GM12878 (cell line): ENCODE data around the gene FHOD3. TPM values are rescaled to one million over a fixed set of nuclear protein-coding genes. Genes with fewer than 3 reads are reported as not detected.

ENCODE experiments used
- ATAC-seq: fragments of 200-7000 bp; cut with Tn5 transposase; 3 replicates; pipeline ENCODE4 v1.9.1; 2020; ENCODE audit warnings: mild to moderate bottlenecking, moderate library complexity
- BruUV-seq: library from RNA; stranded (reverse); fragments of 400-500 nt; replicated peaks from 2 replicates; lab custom pipeline; 2021; lab: Mats Ljungman, UMichigan
- CTCF ChIA-PET: fragments of 300-600 bp; sonication (Branson Sonifier 250); formaldehyde crosslinking; extraction: SDS; loops from one replicate; lab custom pipeline; 2021; ENCODE audit warnings: inconsistent platforms; lab: Yijun Ruan, JAX
- POLR2A ChIA-PET: fragments of 350-600 bp; formaldehyde crosslinking; extraction: SDS; loops from one replicate; lab custom pipeline; 2021; ENCODE audit warnings: inconsistent platforms; lab: Charles Lee
- RAD21 ChIA-PET: fragments of 300-600 bp; sonication (Branson Sonifier 250); formaldehyde crosslinking; loops from one replicate; lab custom pipeline; 2023; ENCODE audit warnings: antibody characterized with exemption; ENCODE audit not compliant: unreplicated experiment; lab: Charles Lee
- SMC1A ChIA-PET: fragments of 300-600 bp; sonication (Branson Sonifier 250); formaldehyde crosslinking; loops from one replicate; lab custom pipeline; 2023; ENCODE audit not compliant: unreplicated experiment, uncharacterized antibody; lab: Charles Lee
- DNase-seq: peaks from one replicate; pipeline ENCODE4 v3.0.0-alpha.2; 2011; ENCODE audit warnings: low read depth, low spot score
- FAIRE-seq: peaks from 3 replicates; lab custom pipeline; 2011; peaks lifted over from hg19 to GRCh38; lab: Jason Lieb, UNC
- H2AFZ ChIP-seq: 2 replicates; pipeline ENCODE4 v1.6.0; 2011; ENCODE audit warnings: low read depth, low read length, control low read depth; ENCODE audit not compliant: control insufficient read depth
- H3K27ac ChIP-seq: 2 replicates; pipeline ENCODE4 v1.5.1; 2011; ENCODE audit warnings: control low read depth; ENCODE audit not compliant: control insufficient read depth, insufficient read depth
- H3K27me3 ChIP-seq, 2 experiments: replicated peaks in 1 of 2; 2 replicates each; pipeline versions ENCODE4 v1.6.0 to v1.6.1; 2011; ENCODE audit warnings: low read length in 1 of 2; ENCODE audit not compliant: control insufficient read depth in 2 of 2, insufficient read depth in 2 of 2
- H3K36me3 ChIP-seq, 2 experiments: 2 replicates each; pipeline ENCODE4 v1.5.1; 2011; ENCODE audit warnings: low read length in 1 of 2; ENCODE audit not compliant: control insufficient read depth in 2 of 2, insufficient read depth in 2 of 2
- H3K4me1 ChIP-seq: 2 replicates; pipeline ENCODE4 v1.6.1; 2011; ENCODE audit warnings: mild to moderate bottlenecking, low read length, moderate library complexity, mixed read lengths; ENCODE audit not compliant: control insufficient read depth, insufficient read depth
- H3K4me2 ChIP-seq: 2 replicates; pipeline ENCODE4 v1.6.0; 2011; ENCODE audit warnings: control low read depth; ENCODE audit not compliant: control insufficient read depth, insufficient read depth
- H3K4me3 ChIP-seq: fragments of 200-600 bp; sonication (generic); 2 replicates; pipeline ENCODE4 v1.5.1; 2016
- H3K79me2 ChIP-seq: 2 replicates; pipeline ENCODE4 v1.6.0; 2011; ENCODE audit warnings: low read length; ENCODE audit not compliant: control insufficient read depth, insufficient read depth
- H3K9ac ChIP-seq: 2 replicates; pipeline ENCODE4 v1.8.0; 2011; ENCODE audit warnings: low read length, control low read depth, mixed read lengths; ENCODE audit not compliant: control insufficient read depth, insufficient read depth
- H3K9me3 ChIP-seq: replicated peaks from 3 replicates; pipeline ENCODE4 v1.5.1; 2011; ENCODE audit warnings: mild to moderate bottlenecking, low read length; ENCODE audit not compliant: control insufficient read depth, insufficient read depth
- H4K20me1 ChIP-seq: 2 replicates; pipeline ENCODE4 v1.6.0; 2011; ENCODE audit not compliant: control insufficient read depth, insufficient read depth
- BHLHE40 ChIP-seq, 2 experiments: fragments of 450-650 bp in 1 of 2; IDR thresholded peaks; 2 replicates each; pipeline ENCODE4 v1.6.1; 2011 to 2017; ENCODE audit warnings: low read depth in 2 of 2, borderline replicate concordance in 1 of 2, improper control_type of control experiment in 1 of 2, low read length in 1 of 2, mild to moderate bottlenecking in 1 of 2
- CHD2 ChIP-seq: IDR thresholded peaks from 2 replicates; pipeline ENCODE4 v1.6.1; 2011; ENCODE audit warnings: low read depth, low read length, improper control_type of control experiment, borderline replicate concordance
- EP300 ChIP-seq, 2 experiments: fragments of 150-350 bp in 1 of 2; IDR thresholded peaks; 2 replicates each; pipeline ENCODE4 v1.6.1; 2011 to 2012; ENCODE audit warnings: low read depth in 2 of 2, low read length in 2 of 2, borderline replicate concordance in 1 of 2, improper control_type of control experiment in 1 of 2, inconsistent platforms in 1 of 2; ENCODE audit not compliant: control insufficient read depth in 1 of 2
- NFIC ChIP-seq: IDR thresholded peaks from 2 replicates; pipeline ENCODE4 v1.6.1; 2012; ENCODE audit warnings: low read depth, mild to moderate bottlenecking, inconsistent platforms, low read length, moderate library complexity
- NR2C1 ChIP-seq: fragments of 450-650 bp; IDR thresholded peaks from 2 replicates; pipeline ENCODE4 v1.6.1; 2017; ENCODE audit warnings: antibody characterized with exemption, mild to moderate bottlenecking, moderate library complexity
- NRF1 ChIP-seq: conservative IDR thresholded peaks from 2 replicates; pipeline ENCODE4 v1.6.1; 2011; ENCODE audit warnings: mild to moderate bottlenecking, low read depth, low read length, improper control_type of control experiment
- PKNOX1 ChIP-seq: fragments of 450-650 bp; IDR thresholded peaks from 2 replicates; pipeline ENCODE4 v1.6.1; 2016; ENCODE audit warnings: mild to moderate bottlenecking
- STAT3 ChIP-seq: IDR thresholded peaks from 2 replicates; pipeline ENCODE4 v1.6.1; 2011; ENCODE audit warnings: low read depth, low read length, improper control_type of control experiment
- TCF7 ChIP-seq: IDR thresholded peaks from 2 replicates; pipeline ENCODE4 v1.6.1; 2014; ENCODE audit warnings: antibody characterized with exemption, borderline replicate concordance
- WRNIP1 ChIP-seq: IDR thresholded peaks from 2 replicates; pipeline ENCODE4 v1.6.1; 2011; ENCODE audit warnings: low read depth, low read length, improper control_type of control experiment, borderline replicate concordance
- WGBS: methylation state at CpG from one replicate; pipeline ENCODE4 v1.1.6; 2016; ENCODE audit warnings: low lambda C conversion rate; ENCODE audit not compliant: insufficient replicate concordance, insufficient coverage; ENCODE audit errors: missing lambda C conversion rate; 5-methylcytosine and 5-hydroxymethylcytosine counted together
- in situ Hi-C: fragments of 300-500 bp; cut with MboI; formaldehyde crosslinking; loops from 9 replicates; pipeline ENCODE4 v1.14.3; 2018; ENCODE audit warnings: mixed read lengths
- intact Hi-C: fragments of 100-400 bp; cut with micrococcal nuclease; formaldehyde crosslinking; loops from one replicate; pipeline ENCODE4 v1.14.2; 2022; ENCODE audit not compliant: unreplicated experiment
- polyA plus RNA-seq, 11 experiments: library from polyadenylated mRNA; depleted of rRNA in 4 of 11; unstranded in 6 of 11; stranded (reverse) in 5 of 11; fragments of >200 nt; fragmentation: Nextera tagmentation in 4 of 11; fragmentation: Illumina TruSeq in 1 of 11; extraction: Ambion mirVana in 4 of 11; extraction: Trizol in 1 of 11; gene quantifications; 1 replicate in 1 of 11; 2 replicates in 10 of 11; pipeline versions ENCODE4 v1.2.1 to v1.2.3, GENCODE V29; 2011 to 2016; ENCODE audit warnings: inconsistent platforms in 2 of 11, missing spikeins in 2 of 11, low read depth in 1 of 11
- total RNA-seq, 4 experiments: library from RNA; depleted of rRNA in 3 of 4; stranded (reverse); fragments of >200 nt in 3 of 4; fragmentation: Illumina TruSeq in 1 of 4; extraction: Trizol in 1 of 4; gene quantifications; 2 replicates each; pipeline versions ENCODE4 v1.2.1 to v1.2.3, GENCODE V29; 2013 to 2021
- TF ChIP-seq, protein P1 (sequence below): fragments of 150-350 bp; IDR thresholded peaks from 2 replicates; pipeline ENCODE4 v1.6.1; 2016; ENCODE audit warnings: low read depth, low read length

Gene FHOD3
- total and polyA plus RNA-seq, 10 of the 15 experiments (the other 5 are each of a cell fraction or from before 2014, with no cell fraction given): 0.77 to 26.7 (median 10.4) TPM

DNA sequence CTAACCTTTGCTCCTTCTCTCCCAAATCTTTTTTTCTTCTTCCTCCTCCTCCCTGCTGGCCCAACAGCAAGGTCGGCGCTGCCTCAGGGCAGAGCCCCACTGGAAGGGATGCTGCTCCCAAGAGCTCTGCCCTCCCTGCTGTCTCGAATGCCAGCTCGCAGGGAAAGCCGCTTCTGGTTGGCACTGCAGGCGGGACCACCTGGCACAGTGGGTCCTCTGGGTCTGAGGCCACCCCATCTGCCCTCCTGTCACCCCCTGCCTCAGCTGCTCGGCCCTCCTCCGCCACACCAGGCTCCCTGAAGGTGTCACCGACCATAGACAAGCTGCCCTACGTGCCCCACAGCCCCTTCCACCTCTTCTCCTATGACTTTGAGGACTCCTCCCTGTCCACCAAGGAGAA is 355.0 kb downstream of the FHOD3 start:
- no peak for FAIRE-seq
- TF ChIP-seq NRF1: no peak
- TF ChIP-seq NR2C1: no peak
- no peak for TF ChIP-seq BHLHE40 (IDR thresholded peaks at IDR 0.05; ENCODE audit: borderline replicate concordance in 1 of 2, low read depth in 2 of 2, low read length in 1 of 2)
- no peak for TF ChIP-seq TCF7
- no peak overlapping the region for H3K4me3 ChIP-seq

DNA sequence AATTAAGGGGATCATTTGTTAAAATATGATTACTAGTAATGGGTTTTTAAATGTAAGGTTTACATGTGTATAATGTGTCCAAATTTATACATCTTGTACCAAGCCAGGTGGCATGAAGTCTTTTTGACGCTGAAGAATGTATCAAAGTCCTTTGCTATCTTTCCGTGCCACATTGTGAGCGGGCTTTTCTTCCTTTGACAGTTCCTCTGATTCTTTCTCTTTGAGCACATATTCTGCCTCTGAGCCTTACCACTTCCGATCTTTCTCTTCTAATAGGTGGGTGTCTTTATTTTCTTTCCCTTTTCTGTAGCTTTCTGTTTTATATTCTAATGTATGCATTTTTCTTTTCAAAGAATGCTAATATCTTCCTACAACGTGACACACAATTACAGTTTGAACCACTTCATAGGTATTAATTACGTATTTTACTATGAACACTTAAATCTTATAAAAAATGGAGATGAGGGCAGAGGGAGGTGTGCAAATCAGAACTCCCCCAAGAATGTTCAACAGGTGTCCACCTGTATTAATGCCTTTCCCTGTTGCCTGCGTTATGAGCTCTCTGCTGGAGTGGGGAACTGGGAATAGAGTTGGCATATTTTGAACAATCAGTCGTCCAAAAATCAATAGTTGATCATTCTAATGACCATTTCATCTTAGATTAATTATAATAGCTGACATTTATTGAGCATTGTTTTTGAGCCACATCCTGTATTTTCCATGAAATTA is 355.8 kb downstream of the FHOD3 start:
- no peaks in the 10 kb centered on the region for H3K27me3 ChIP-seq
- no peaks in the 10 kb centered on the region for H3K79me2 ChIP-seq
- no peak overlapping the region for H3K4me3 ChIP-seq
- in situ Hi-C loops: no loop called here
- ATAC-seq (no peak), FAIRE-seq (no peak), DNase-seq (no peak)
- no TSS peak for BruUV-seq
- H3K4me2 ChIP-seq: no peak overlapping the region
- no peaks in the 10 kb centered on the region for H4K20me1 ChIP-seq
- intact Hi-C loops: no loop called here
- ChIA-PET POLR2A (no interaction called here), CTCF (interaction anchor here (2.0 to 3.5 kb wide), 2 partner anchors 14 to 35 kb away, joined by 6 to 17 read pairs; no protein-coding TSS in a partner anchor), RAD21 (no interaction called here), SMC1A (interaction anchor here (1.8 to 4.4 kb wide), 4 partner anchors 13 to 18 kb away, joined by 6 to 31 read pairs (median 12); no protein-coding TSS in a partner anchor)
- no peaks in the 10 kb centered on the region for H3K9me3 ChIP-seq
- H3K36me3 ChIP-seq: no peaks in the 10 kb centered on the region
- H3K9ac ChIP-seq: no peak overlapping the region
- no peak overlapping the region for H3K27ac ChIP-seq
- WGBS: 47% methylated on average over 8 of the region's 8 CpGs
- H2AFZ ChIP-seq: no peak overlapping the region
- no peaks in the 10 kb centered on the region for H3K4me1 ChIP-seq
- no peak for TF ChIP-seq PKNOX1
- no peak for TF ChIP-seq STAT3
- no peak for TF ChIP-seq NFIC
- TF ChIP-seq WRNIP1: no peak
- TF ChIP-seq, protein P1, sequence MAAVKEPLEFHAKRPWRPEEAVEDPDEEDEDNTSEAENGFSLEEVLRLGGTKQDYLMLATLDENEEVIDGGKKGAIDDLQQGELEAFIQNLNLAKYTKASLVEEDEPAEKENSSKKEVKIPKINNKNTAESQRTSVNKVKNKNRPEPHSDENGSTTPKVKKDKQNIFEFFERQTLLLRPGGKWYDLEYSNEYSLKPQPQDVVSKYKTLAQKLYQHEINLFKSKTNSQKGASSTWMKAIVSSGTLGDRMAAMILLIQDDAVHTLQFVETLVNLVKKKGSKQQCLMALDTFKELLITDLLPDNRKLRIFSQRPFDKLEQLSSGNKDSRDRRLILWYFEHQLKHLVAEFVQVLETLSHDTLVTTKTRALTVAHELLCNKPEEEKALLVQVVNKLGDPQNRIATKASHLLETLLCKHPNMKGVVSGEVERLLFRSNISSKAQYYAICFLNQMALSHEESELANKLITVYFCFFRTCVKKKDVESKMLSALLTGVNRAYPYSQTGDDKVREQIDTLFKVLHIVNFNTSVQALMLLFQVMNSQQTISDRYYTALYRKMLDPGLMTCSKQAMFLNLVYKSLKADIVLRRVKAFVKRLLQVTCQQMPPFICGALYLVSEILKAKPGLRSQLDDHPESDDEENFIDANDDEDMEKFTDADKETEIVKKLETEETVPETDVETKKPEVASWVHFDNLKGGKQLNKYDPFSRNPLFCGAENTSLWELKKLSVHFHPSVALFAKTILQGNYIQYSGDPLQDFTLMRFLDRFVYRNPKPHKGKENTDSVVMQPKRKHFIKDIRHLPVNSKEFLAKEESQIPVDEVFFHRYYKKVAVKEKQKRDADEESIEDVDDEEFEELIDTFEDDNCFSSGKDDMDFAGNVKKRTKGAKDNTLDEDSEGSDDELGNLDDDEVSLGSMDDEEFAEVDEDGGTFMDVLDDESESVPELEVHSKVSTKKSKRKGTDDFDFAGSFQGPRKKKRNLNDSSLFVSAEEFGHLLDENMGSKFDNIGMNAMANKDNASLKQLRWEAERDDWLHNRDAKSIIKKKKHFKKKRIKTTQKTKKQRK: no peak
- TF ChIP-seq BHLHE40 (IDR thresholded peaks at IDR 0.05; ENCODE audit: borderline replicate concordance in 1 of 2, low read depth in 2 of 2, low read length in 1 of 2): no peak
- TF ChIP-seq CHD2: no peak
- no peak for TF ChIP-seq EP300 (IDR thresholded peaks at IDR 0.05; ENCODE audit: borderline replicate concordance in 1 of 2, control insufficient read depth in 1 of 2, low read depth in 2 of 2, low read length in 2 of 2)

More for the DNA sequence above, 355.0 kb downstream of the FHOD3 start:
- H3K4me2 ChIP-seq: no peak overlapping the region
- H3K9ac ChIP-seq: no peak overlapping the region
- no peaks in the 10 kb centered on the region for H3K79me2 ChIP-seq
- 48% methylated on average over 10 of the region's 10 CpGs for WGBS
- intact Hi-C loops (no loop called here), in situ Hi-C loops (no loop called here)
- H3K4me1 ChIP-seq: no peaks in the 10 kb centered on the region
- ATAC-seq (no peak), DNase-seq (no peak)
- SMC1A ChIA-PET: interaction anchor here (1.7 to 2.1 kb wide), 2 partner anchors 36 to 79 kb away, joined by 4 to 8 read pairs; no protein-coding TSS in a partner anchor
- CTCF ChIA-PET: interaction anchor here (0.7 to 3.5 kb wide), 2 partner anchors 21 to 35 kb away, joined by 3 to 17 read pairs; no protein-coding TSS in a partner anchor
- no peaks in the 10 kb centered on the region for H3K27me3 ChIP-seq
- H2AFZ ChIP-seq: no peak overlapping the region
- no TSS peak for BruUV-seq
- no peaks in the 10 kb centered on the region for H3K9me3 ChIP-seq
- no peaks in the 10 kb centered on the region for H4K20me1 ChIP-seq
- POLR2A ChIA-PET: interaction anchor here (0.5 kb wide), 1 partner anchor 27 kb away, joined by 3 read pairs; no protein-coding TSS in a partner anchor
- RAD21 ChIA-PET: interaction anchor here (0.5 to 2.0 kb wide), 3 partner anchors 17 to 81 kb away, joined by 3 to 5 read pairs (median 3); no protein-coding TSS in a partner anchor
- H3K36me3 ChIP-seq: no peaks in the 10 kb centered on the region
- no peak overlapping the region for H3K27ac ChIP-seq
